RWPE2 (cell line): ENCODE data around the gene SLC22A2.
A peak's percentile ranks its signal among the peaks of the same experiment; 100 is the strongest.

ENCODE experiments used
- ATAC-seq: fragments of 200-7000 bp; cut with Tn5 transposase; 3 replicates; pipeline ENCODE4 v1.9.1; 2021; ENCODE audit warnings: low read depth
- DNase-seq: peaks from one replicate; pipeline ENCODE4 v3.0.0-alpha.2; 2020; ENCODE audit warnings: low spot score
- H3K27ac ChIP-seq: fragments of 450-650 bp; 2 replicates; pipeline ENCODE4 v1.5.1; 2017; ENCODE audit warnings: mild to moderate bottlenecking; ENCODE audit not compliant: poor library complexity, severe bottlenecking
- H3K27me3 ChIP-seq: fragments of 250-450 bp; sonication (Bioruptor Pico); 2 replicates; pipeline ENCODE4 v1.5.1; 2021; ENCODE audit warnings: mild to moderate bottlenecking, moderate library complexity; ENCODE audit not compliant: insufficient read depth, poor library complexity, severe bottlenecking
- H3K36me3 ChIP-seq: fragments of 250-450 bp; sonication (Bioruptor Pico); 2 replicates; pipeline ENCODE4 v1.5.1; 2020; ENCODE audit warnings: low read depth, mild to moderate bottlenecking, moderate library complexity
- H3K4me1 ChIP-seq: fragments of 250-450 bp; sonication (Bioruptor Pico); 2 replicates; pipeline ENCODE4 v1.5.1; 2021; ENCODE audit warnings: mild to moderate bottlenecking, moderate library complexity; ENCODE audit not compliant: insufficient read depth, poor library complexity, severe bottlenecking
- H3K4me3 ChIP-seq: fragments of 250-450 bp; sonication (Bioruptor Pico); 2 replicates; pipeline ENCODE4 v1.5.1; 2021; ENCODE audit warnings: mild to moderate bottlenecking, moderate library complexity; ENCODE audit not compliant: severe bottlenecking
- H3K9me3 ChIP-seq: fragments of 250-450 bp; sonication (Bioruptor Pico); 2 replicates; pipeline ENCODE4 v1.5.1; 2021; ENCODE audit warnings: mild to moderate bottlenecking, moderate library complexity; ENCODE audit not compliant: severe bottlenecking
- TF ChIP-seq, protein P1 (sequence below): fragments of 450-650 bp; IDR thresholded peaks from one replicate; pipeline ENCODE4 v1.5.1; 2017; ENCODE audit warnings: mild to moderate bottlenecking, moderate library complexity; ENCODE audit not compliant: poor library complexity, severe bottlenecking

The SLC22A2 gene

DNA sequence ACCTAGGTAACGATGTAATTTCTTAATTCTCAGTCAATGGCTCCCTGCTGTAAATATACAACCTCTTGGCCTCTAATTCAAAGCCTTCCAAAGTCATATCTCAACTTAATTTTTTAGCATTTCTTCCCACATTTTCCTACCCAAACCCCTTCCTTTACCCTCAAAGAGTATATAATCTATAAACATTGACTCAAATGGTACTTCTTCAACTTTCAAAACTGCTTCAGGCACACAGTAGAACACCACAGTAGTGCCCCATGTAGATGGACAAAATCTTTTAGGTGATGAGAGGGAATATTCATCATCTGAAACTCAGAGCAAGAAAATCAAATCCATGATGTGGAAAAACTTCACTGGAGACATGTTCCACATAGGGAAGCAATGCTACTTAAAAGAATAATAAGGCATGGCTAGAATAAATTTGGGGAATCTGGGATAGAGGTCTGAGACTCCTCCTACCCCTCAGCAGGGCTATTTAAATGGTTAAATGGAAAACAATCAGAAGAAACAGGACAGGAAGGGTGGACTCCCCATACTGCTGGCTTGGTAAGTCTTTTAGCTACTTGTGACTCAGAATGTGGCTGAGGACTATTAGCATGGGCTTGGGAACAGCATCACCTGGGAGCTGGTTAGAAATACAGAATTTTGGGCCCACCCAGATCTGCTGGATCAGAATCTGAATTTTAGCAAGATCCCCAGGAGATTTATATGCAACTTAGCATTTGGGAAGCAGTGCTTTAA is 6.4 kb downstream of the SLC22A2 start:
- H3K4me1 ChIP-seq = peaks cover 26% of the 10 kb centered on the region
- TF ChIP-seq, protein P1, sequence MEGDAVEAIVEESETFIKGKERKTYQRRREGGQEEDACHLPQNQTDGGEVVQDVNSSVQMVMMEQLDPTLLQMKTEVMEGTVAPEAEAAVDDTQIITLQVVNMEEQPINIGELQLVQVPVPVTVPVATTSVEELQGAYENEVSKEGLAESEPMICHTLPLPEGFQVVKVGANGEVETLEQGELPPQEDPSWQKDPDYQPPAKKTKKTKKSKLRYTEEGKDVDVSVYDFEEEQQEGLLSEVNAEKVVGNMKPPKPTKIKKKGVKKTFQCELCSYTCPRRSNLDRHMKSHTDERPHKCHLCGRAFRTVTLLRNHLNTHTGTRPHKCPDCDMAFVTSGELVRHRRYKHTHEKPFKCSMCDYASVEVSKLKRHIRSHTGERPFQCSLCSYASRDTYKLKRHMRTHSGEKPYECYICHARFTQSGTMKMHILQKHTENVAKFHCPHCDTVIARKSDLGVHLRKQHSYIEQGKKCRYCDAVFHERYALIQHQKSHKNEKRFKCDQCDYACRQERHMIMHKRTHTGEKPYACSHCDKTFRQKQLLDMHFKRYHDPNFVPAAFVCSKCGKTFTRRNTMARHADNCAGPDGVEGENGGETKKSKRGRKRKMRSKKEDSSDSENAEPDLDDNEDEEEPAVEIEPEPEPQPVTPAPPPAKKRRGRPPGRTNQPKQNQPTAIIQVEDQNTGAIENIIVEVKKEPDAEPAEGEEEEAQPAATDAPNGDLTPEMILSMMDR = no peak
- no peaks in the 10 kb centered on the region for H3K9me3 ChIP-seq
- H3K27ac ChIP-seq = no peak overlapping the region
- ATAC-seq = no peak
- H3K4me3 ChIP-seq = no peak overlapping the region
- no peaks in the 10 kb centered on the region for H3K27me3 ChIP-seq
- H3K36me3 ChIP-seq = no peaks in the 10 kb centered on the region
- DNase-seq = no peak

DNA sequence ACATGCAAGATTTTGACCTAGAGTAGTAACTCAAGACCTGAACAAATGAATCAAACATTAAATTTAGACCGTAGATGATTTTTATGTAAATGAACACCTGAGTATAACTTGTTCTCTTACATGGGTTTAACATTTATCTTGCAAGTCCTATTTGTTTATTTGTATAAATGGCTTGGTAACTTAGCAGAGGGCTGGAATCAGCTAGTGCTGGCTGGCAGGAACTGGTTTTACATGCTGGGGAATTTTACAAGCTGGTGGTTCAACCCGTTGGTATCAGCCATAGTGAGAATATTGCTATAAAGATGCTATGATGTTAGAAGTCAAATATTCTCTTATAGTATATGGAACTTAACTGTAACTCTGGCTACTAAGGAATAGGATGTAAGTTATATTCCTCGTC is 8.9 kb downstream of the SLC22A2 start:
- no peaks in the 10 kb centered on the region for H3K9me3 ChIP-seq
- H3K27ac ChIP-seq = no peak overlapping the region
- ATAC-seq (no peak), DNase-seq (no peak)
- TF ChIP-seq, protein P1 = no peak
- no peak overlapping the region for H3K4me3 ChIP-seq
- H3K4me1 ChIP-seq = peaks cover 12% of the 10 kb centered on the region
- no peaks in the 10 kb centered on the region for H3K36me3 ChIP-seq
- H3K27me3 ChIP-seq = no peaks in the 10 kb centered on the region

DNA sequence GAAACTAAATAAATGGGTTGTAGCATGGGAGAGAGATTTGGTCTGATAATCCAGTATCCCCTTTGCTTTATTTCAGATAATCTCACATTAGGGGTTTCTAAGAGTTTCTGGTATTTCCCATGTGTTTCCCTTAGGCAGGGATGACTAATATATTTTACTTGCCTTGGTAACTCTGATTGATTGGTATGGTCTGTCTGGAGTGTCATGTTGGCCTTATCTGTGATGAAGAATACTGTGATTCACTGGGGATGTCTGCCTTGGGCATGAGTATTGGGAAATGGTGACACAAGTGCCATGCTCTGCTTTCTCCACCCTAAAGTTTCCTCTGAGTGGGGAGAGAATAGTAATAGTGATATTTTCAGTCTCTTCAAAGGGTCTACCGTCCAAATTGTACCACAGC is 10.1 kb downstream of the SLC22A2 start:
- DNase-seq (no peak), ATAC-seq (peak; percentile 88)
- TF ChIP-seq, protein P1 = no peak
- H3K27ac ChIP-seq = peak overlapping the region; percentile 36
- no peak overlapping the region for H3K4me3 ChIP-seq
- H3K9me3 ChIP-seq = no peaks in the 10 kb centered on the region
- H3K4me1 ChIP-seq = peaks cover 8% of the 10 kb centered on the region
- no peaks in the 10 kb centered on the region for H3K36me3 ChIP-seq
- H3K27me3 ChIP-seq = no peaks in the 10 kb centered on the region

DNA sequence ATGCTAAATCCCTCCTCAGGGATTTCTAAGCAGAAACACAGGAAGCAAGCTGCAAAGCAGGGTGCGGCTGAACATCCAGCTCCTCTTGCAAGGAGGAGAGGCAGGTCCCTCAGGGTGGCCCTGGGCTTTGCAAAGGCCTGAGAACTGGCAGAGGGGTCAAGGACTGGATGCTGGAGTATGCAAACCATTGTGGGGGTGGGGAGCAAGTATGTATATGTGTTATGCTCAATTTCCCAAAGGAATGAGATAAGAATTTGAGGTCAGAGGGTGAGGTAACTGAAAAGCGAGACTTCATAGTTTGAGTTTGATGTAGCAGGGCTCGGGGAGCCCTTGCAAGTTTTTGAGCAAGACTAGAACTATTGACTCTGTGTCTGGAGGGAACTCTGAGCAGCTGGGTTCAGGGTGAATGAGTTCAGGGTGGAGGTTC is 11.2 kb downstream of the SLC22A2 start:
- Histone ChIP-seq H3K4me1 (peaks cover 8% of the 10 kb centered on the region), H3K27me3 (no peaks in the 10 kb centered on the region), H3K27ac (no peak overlapping the region), H3K4me3 (no peak overlapping the region), H3K9me3 (no peaks in the 10 kb centered on the region), H3K36me3 (no peaks in the 10 kb centered on the region)
- TF ChIP-seq, protein P1 = no peak
- ATAC-seq = no peak
- no peak for DNase-seq

DNA sequence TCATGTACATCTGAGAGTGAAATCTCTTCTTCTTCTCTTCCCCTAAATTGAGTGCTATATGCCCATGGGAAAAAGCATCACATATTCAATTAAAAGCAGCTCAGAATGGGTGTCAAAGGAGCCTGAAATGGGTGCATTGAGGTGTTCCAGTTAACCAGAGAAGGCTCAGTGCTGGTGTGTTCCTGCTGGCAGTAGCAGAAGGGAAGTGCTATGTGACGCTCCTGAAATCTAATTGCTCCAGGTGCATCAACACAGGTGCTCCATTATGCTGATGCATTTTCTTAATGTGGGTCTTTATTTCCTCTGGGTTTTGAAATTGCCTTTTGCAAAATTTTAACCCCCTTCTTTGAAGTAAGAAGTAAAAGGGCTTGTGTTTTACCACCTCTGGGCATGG is 17.9 kb downstream of the SLC22A2 start:
- H3K36me3 ChIP-seq = no peaks in the 10 kb centered on the region
- H3K27ac ChIP-seq = no peak overlapping the region
- no peaks in the 10 kb centered on the region for H3K27me3 ChIP-seq
- peaks cover 24% of the 10 kb centered on the region for H3K4me1 ChIP-seq
- DNase-seq (no peak), ATAC-seq (no peak)
- TF ChIP-seq, protein P1 = no peak
- H3K9me3 ChIP-seq = peaks cover 4% of the 10 kb centered on the region
- H3K4me3 ChIP-seq = no peak overlapping the region
